ENCODE results near the gene FAM168A. TPM values are rescaled to one million over a fixed set of nuclear protein-coding genes. Genes with fewer than 3 reads are reported as not detected.

FAM168A gene
- total RNA-seq, 1 donor from 2014 or later, result 31.0 TPM

DNA sequence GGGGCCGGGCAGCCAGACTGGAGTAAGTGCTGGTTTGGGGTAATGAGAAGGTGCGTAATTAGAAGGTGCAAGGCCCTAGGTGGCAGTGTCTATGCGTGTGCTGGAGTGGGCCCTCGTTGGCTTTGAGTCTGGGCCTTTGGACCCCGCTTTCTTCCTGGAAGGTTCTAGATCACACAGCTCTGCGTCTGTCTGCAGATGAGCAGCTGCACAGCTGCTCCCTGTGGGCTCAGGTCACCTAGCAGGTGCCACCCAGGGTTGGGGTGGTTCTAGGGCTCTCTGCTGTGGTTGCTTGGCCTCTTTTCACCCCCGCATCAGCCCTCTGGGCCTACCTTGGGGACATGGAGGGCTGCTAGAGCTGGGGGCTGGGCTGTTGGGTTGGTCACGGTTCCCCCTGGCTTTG is 211.4 kb downstream of the FAM168A start:
- no peak for ATAC-seq
- Histone ChIP-seq H3K27me3 (ENCODE audit: low read depth) (no peaks in the 10 kb centered on the region), H3K9me3 (no peaks in the 10 kb centered on the region), H3K4me3 (peak overlapping the region; percentile 21), H3K27ac (peak overlapping the region; percentile 81), H3K4me1 (peaks cover 80% of the 10 kb centered on the region), H3K36me3 (peaks cover 6% of the 10 kb centered on the region)
- DNase-seq, result no peak
- intact Hi-C loops (cut with DNase I), result no loop called here
- no peak for TF ChIP-seq CTCF (IDR thresholded peaks at IDR 0.05)

GRCh38 chr11:73386016-73386415 is 211.9 kb downstream of the FAM168A start:
- DNase-seq (peak; percentile 82), ATAC-seq (peak; percentile 51 to 68)
- Histone ChIP-seq H3K27me3 (ENCODE audit: low read depth) (no peaks in the 10 kb centered on the region), H3K4me3 (peak overlapping the region; percentile 21), H3K9me3 (no peaks in the 10 kb centered on the region), H3K4me1 (peaks cover 83% of the 10 kb centered on the region), H3K27ac (peak overlapping the region; percentile 81), H3K36me3 (peaks cover 6% of the 10 kb centered on the region)
- TF ChIP-seq CTCF (IDR thresholded peaks at IDR 0.05), result no peak
- intact Hi-C loops (cut with DNase I), result no loop called here

DNA sequence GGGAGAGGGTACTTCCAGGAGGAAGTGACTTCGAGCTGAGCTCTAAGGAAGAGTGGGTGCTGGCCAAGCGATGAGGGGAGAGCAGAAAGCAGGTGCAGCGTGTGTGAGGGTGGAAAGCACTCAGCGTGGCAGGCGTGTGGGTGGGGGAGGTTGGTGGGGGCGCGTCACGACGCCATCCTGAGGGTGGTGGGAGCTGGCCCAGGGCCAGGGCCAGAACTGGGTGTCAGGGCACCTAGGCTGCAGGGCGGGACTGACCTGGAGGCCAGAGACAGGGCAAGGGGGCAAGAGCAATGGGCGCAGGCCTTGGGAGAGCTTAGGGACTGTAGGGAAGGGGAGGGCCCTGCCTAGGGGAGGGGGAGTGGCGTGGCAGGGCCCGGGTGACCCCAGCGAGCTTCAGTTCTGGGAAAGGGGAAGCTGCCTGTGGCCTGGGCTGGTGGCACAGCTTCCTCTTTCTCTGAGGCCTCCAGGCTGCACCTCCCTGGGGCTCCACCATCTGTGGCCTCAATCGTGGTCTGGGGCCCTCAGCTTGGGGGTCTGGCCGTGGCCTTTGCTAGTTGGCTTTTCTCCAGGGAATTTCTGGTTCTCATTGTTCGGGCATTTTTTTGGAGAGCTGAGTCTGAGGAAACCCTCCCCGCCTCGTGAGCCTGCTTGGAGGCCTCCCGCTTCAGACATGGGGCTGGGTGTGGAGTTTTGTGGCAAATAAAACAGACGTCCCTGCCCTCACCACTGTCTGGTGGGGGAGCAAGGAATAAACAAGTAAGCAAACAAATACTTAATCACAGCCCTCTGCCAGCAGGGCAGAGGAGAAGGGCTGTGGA is 212.8 kb downstream of the FAM168A start:
- Histone ChIP-seq H3K9me3 (no peaks in the 10 kb centered on the region), H3K27me3 (ENCODE audit: low read depth) (no peaks in the 10 kb centered on the region), H3K4me3 (no peak overlapping the region), H3K36me3 (no peaks in the 10 kb centered on the region), H3K4me1 (peaks cover 92% of the 10 kb centered on the region), H3K27ac (peak overlapping the region; percentile 81)
- intact Hi-C loops (cut with DNase I), result no loop called here
- ATAC-seq (peak; percentile 65 to 84), DNase-seq (peak; percentile 90)
- no peak for TF ChIP-seq CTCF (IDR thresholded peaks at IDR 0.05)

GRCh38 chr11:73384531-73384871 is 213.4 kb downstream of the FAM168A start:
- ATAC-seq (no peak), DNase-seq (no peak)
- no peaks in the 10 kb centered on the region for H3K27me3 ChIP-seq (ENCODE audit: low read depth)
- H3K27ac ChIP-seq, result peak overlapping the region; percentile 81
- no peak for TF ChIP-seq CTCF (IDR thresholded peaks at IDR 0.05)
- H3K36me3 ChIP-seq, result no peaks in the 10 kb centered on the region
- H3K9me3 ChIP-seq, result no peaks in the 10 kb centered on the region
- no peak overlapping the region for H3K4me3 ChIP-seq
- peaks cover 98% of the 10 kb centered on the region for H3K4me1 ChIP-seq
- intact Hi-C loops (cut with DNase I), result no loop called here

- H3K4me1 ChIP-seq, result peaks cover 96% of the 10 kb centered on the region
- ATAC-seq, result no peak
Observed at GRCh38 chr11:73384125-73384441, 213.8 kb downstream of the FAM168A start.

More at GRCh38 chr11:73384125-73384441, 213.8 kb downstream of the FAM168A start:
- TF ChIP-seq CTCF (IDR thresholded peaks at IDR 0.05), result no peak
- Histone ChIP-seq H3K36me3 (no peaks in the 10 kb centered on the region), H3K27me3 (ENCODE audit: low read depth) (no peaks in the 10 kb centered on the region), H3K4me3 (no peak overlapping the region), H3K9me3 (no peaks in the 10 kb centered on the region), H3K27ac (peak overlapping the region; percentile 81)
- no peak for DNase-seq
- intact Hi-C loops (cut with DNase I), result no loop called here
